Measurements from ENCODE around the gene RAB1A. TPM values are rescaled to one million over a fixed set of nuclear protein-coding genes. Genes with fewer than 3 reads are reported as not detected.

Gene RAB1A
- total and polyA plus RNA-seq, 10 of the 15 experiments (the other 5 are each of a cell fraction or from before 2014, with no cell fraction given): 48.9 to 171 (median 83.4) TPM

- SMC1A ChIA-PET (ENCODE audit: uncharacterized antibody, unreplicated experiment): interaction anchor here (0.6 to 1.7 kb wide), 4 partner anchors 10 to 100 kb away, joined by 3 to 10 read pairs (median 4); no protein-coding TSS in a partner anchor
- intact Hi-C loops (cut with micrococcal nuclease; ENCODE audit: unreplicated experiment): no loop called here
- TF ChIP-seq CBFB (IDR thresholded peaks at IDR 0.05; ENCODE audit: low read depth) (no peak), DPF2 (IDR thresholded peaks at IDR 0.05) (no peak), ELK1 (IDR thresholded peaks at IDR 0.05; ENCODE audit: low read depth, low read length) (no peak), CBX5 (IDR thresholded peaks at IDR 0.05; ENCODE audit: low read depth) (no peak), SP1 (IDR thresholded peaks at IDR 0.05; ENCODE audit: low read depth, low read length) (no peak), NR2C2 (IDR thresholded peaks at IDR 0.05; ENCODE audit: borderline replicate concordance, control insufficient read depth, insufficient read length, low read depth) (no peak), PAX5 (IDR thresholded peaks at IDR 0.05; ENCODE audit: borderline replicate concordance, low read depth, low read length) (no peak), TAF1 (IDR thresholded peaks at IDR 0.05; ENCODE audit: borderline replicate concordance, low read depth, low read length) (no peak), PBX3 (IDR thresholded peaks at IDR 0.05; ENCODE audit: insufficient replicate concordance, low read depth, low read length) (no peak), STAT1 (conservative IDR thresholded peaks at IDR 0.05) (no peak), SMC3 (IDR thresholded peaks at IDR 0.05; ENCODE audit: borderline replicate concordance, low read length) (no peak), MAX (IDR thresholded peaks at IDR 0.05; ENCODE audit: low read depth, low read length) (no peak), ZBTB11 (CRISPR knock-in tag; IDR thresholded peaks at IDR 0.05) (no peak)
- TF ChIP-seq, protein P1, sequence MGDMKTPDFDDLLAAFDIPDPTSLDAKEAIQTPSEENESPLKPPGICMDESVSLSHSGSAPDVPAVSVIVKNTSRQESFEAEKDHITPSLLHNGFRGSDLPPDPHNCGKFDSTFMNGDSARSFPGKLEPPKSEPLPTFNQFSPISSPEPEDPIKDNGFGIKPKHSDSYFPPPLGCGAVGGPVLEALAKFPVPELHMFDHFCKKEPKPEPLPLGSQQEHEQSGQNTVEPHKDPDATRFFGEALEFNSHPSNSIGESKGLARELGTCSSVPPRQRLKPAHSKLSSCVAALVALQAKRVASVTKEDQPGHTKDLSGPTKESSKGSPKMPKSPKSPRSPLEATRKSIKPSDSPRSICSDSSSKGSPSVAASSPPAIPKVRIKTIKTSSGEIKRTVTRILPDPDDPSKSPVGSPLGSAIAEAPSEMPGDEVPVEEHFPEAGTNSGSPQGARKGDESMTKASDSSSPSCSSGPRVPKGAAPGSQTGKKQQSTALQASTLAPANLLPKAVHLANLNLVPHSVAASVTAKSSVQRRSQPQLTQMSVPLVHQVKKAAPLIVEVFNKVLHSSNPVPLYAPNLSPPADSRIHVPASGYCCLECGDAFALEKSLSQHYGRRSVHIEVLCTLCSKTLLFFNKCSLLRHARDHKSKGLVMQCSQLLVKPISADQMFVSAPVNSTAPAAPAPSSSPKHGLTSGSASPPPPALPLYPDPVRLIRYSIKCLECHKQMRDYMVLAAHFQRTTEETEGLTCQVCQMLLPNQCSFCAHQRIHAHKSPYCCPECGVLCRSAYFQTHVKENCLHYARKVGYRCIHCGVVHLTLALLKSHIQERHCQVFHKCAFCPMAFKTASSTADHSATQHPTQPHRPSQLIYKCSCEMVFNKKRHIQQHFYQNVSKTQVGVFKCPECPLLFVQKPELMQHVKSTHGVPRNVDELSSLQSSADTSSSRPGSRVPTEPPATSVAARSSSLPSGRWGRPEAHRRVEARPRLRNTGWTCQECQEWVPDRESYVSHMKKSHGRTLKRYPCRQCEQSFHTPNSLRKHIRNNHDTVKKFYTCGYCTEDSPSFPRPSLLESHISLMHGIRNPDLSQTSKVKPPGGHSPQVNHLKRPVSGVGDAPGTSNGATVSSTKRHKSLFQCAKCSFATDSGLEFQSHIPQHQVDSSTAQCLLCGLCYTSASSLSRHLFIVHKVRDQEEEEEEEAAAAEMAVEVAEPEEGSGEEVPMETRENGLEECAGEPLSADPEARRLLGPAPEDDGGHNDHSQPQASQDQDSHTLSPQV (IDR thresholded peaks at IDR 0.05): no peak
Observed at GRCh38 chr2:65164426-65164891, 34.6 kb upstream of the RAB1A start.

More at GRCh38 chr2:65164426-65164891, 34.6 kb upstream of the RAB1A start:
- WGBS (ENCODE audit: insufficient coverage, insufficient replicate concordance, low lambda C conversion rate, missing lambda C conversion rate): 74% methylated on average over 2 of the region's 2 CpGs
- peaks cover 3% of the 10 kb centered on the region; the same call in 1 of the 2 replicates for H3K4me1 ChIP-seq (ENCODE audit: control insufficient read depth, insufficient read depth, low read length)
- H3K79me2 ChIP-seq (ENCODE audit: control insufficient read depth, insufficient read depth, low read length): no peaks in the 10 kb centered on the region
- BruUV-seq (replicated peaks): no TSS peak
- no peaks in the 10 kb centered on the region for H4K20me1 ChIP-seq (ENCODE audit: control insufficient read depth, insufficient read depth)
- H3K27me3 ChIP-seq (replicated peaks in 1 of 2; ENCODE audit: control insufficient read depth in 2 of 2, insufficient read depth in 2 of 2, low read length in 1 of 2): no peaks in the 10 kb centered on the region
- ChIA-PET RAD21 (ENCODE audit: unreplicated experiment) (interaction anchor here (0.6 to 1.7 kb wide), 3 partner anchors 99 to 203 kb away, joined by 3 to 7 read pairs (median 4); no protein-coding TSS in a partner anchor), CTCF (interaction anchor here (0.6 to 2.9 kb wide), 4 partner anchors 10 to 259 kb away, joined by 3 to 20 read pairs (median 4); no protein-coding TSS in a partner anchor), POLR2A (interaction anchor here (0.6 to 1.4 kb wide), 3 partner anchors 39 to 99 kb away, joined by 3 to 14 read pairs (median 10); no protein-coding TSS in a partner anchor)
- H3K4me2 ChIP-seq (ENCODE audit: control insufficient read depth, insufficient read depth): no peak overlapping the region
- no peaks in the 10 kb centered on the region for H3K9me3 ChIP-seq (replicated peaks; ENCODE audit: control insufficient read depth, insufficient read depth, low read length)
- no peaks in the 10 kb centered on the region for H3K36me3 ChIP-seq (ENCODE audit: control insufficient read depth in 2 of 2, insufficient read depth in 2 of 2, low read length in 1 of 2)
- H3K9ac ChIP-seq (ENCODE audit: control insufficient read depth, insufficient read depth, low read length): no peak overlapping the region
- no peak overlapping the region for H3K4me3 ChIP-seq
- no peak overlapping the region for H2AFZ ChIP-seq (ENCODE audit: control insufficient read depth, low read depth, low read length)
- DNase-seq (ENCODE audit: low read depth, low spot score) (no peak), FAIRE-seq (no peak), ATAC-seq (no peak)
- no peak overlapping the region for H3K27ac ChIP-seq (ENCODE audit: control insufficient read depth, insufficient read depth)
- in situ Hi-C loops (cut with MboI): loop anchor here (10.0 kb wide), 1 partner anchor 100 kb away; no protein-coding TSS in a partner anchor

All from GM12878 (cell line).